Heart left ventricle (tissue), 16 donors: Measurements from ENCODE around the gene SNAPC5. TPM values are rescaled to one million over a fixed set of nuclear protein-coding genes. Genes with fewer than 3 reads are reported as not detected.
A peak's percentile ranks its signal among the peaks of the same experiment; 100 is the strongest.
"Not testable (repeated sequence)": the region's sequence is repeated elsewhere in the genome, so short reads cannot be mapped to it uniquely, and the experiment has no call there.

Experiments used
- ATAC-seq, 4 donors: fragments of 200-7000 bp; cut with Tn5 transposase; one replicate each; pipeline ENCODE4 v1.9.1; 2020 to 2022; ENCODE audit warnings: moderate library complexity in 4 of 4, mild to moderate bottlenecking in 3 of 4, moderate number of reproducible peaks in 1 of 4
- DNase-seq, 5 donors: peaks; one replicate each; pipeline ENCODE4 v3.0.0-alpha.2; 2020
- H3K27ac ChIP-seq, 12 donors: fragments of 200-600 bp; sonication (generic) in 4 of 12; one replicate each; pipeline versions ENCODE4 v1.5.0 to v1.8.0; 2016 to 2022; ENCODE audit warnings: mild to moderate bottlenecking in 2 of 12
- H3K27me3 ChIP-seq, 9 donors: fragments of 200-600 bp; sonication (generic) in 2 of 9; one replicate each; pipeline versions ENCODE4 v1.5.1 to v1.8.0; 2016 to 2022; ENCODE audit warnings: mild to moderate bottlenecking in 3 of 9
- H3K36me3 ChIP-seq, 9 donors: fragments of 200-600 bp; sonication (generic) in 2 of 9; one replicate each; pipeline versions ENCODE4 v1.5.0 to v1.8.0; 2018 to 2022; ENCODE audit warnings: mild to moderate bottlenecking in 2 of 9
- H3K4me1 ChIP-seq, 12 donors: fragments of 200-600 bp; sonication (generic) in 4 of 12; one replicate each; pipeline versions ENCODE4 v1.5.0 to v1.8.0; 2016 to 2022; ENCODE audit warnings: mild to moderate bottlenecking in 3 of 12
- H3K4me3 ChIP-seq, 12 donors: fragments of 200-600 bp; sonication (generic) in 4 of 12; one replicate each; pipeline versions ENCODE4 v1.5.0 to v1.8.0; 2017 to 2022; ENCODE audit warnings: mild to moderate bottlenecking in 9 of 12, moderate library complexity in 4 of 12
- H3K9me3 ChIP-seq, 12 donors: fragments of 200-600 bp; sonication (generic) in 4 of 12; one replicate each; pipeline versions ENCODE4 v1.5.0 to v1.8.0; 2016 to 2022; ENCODE audit warnings: mild to moderate bottlenecking in 1 of 12
- CTCF ChIP-seq, 12 donors: fragments of 200-600 bp; sonication (generic) in 4 of 12; IDR thresholded peaks; one replicate each; pipeline versions ENCODE4 v1.5.0 to v1.8.0; 2018 to 2022; ENCODE audit warnings: antibody characterized with exemption in 12 of 12, mild to moderate bottlenecking in 5 of 12
- POLR2A ChIP-seq, 2 donors: fragments of 450-650 bp; IDR thresholded peaks; one replicate each; pipeline ENCODE4 v1.6.1; 2017; ENCODE audit warnings: antibody characterized with exemption in 2 of 2, mild to moderate bottlenecking in 2 of 2, moderate library complexity in 2 of 2
- WGBS, 4 donors: extraction: QIAGEN DNeasy Blood & Tissue Kit in 2 of 4; methylation state at CpG; one replicate each; pipeline versions ENCODE4 v1.1.5 to v1.1.7; 2013 to 2018; 5-methylcytosine and 5-hydroxymethylcytosine counted together
- intact Hi-C, 10 donors: fragments of 100-400 bp; cut with DNase I; formaldehyde crosslinking; loops; one replicate each; pipeline versions ENCODE4 v1.11.1 to v1.14.2; 2022
- polyA plus RNA-seq, 2 donors: library from polyadenylated mRNA; stranded (reverse); fragments of 200-250 nt; gene quantifications; one replicate each; pipeline ENCODE4 v1.2.3, GENCODE V29; 2013
- total RNA-seq, 9 donors: library from RNA; depleted of rRNA in 2 of 9; stranded (reverse); fragments of >200 nt in 2 of 9; fragmentation: NEBNext Ultra II Directional in 3 of 9; extraction: Animal tissue kit (Norgen Biotek cat#: 25700) in 3 of 9; gene quantifications; one replicate each; pipeline versions ENCODE4 v1.1.0 to v1.2.4, GENCODE V29; 2016 to 2023
- donor health status: ischemic (EF 13 %, LVEDD 7.1; RV severe dilation, severe dysfunction).
- donor health status: healthy with polysubstance abuse.
- donor health status: DM: no; HTN: yes; CAD: no.
- donor health status: DM: no; HTN: no; CAD: no.
- donor health status: ischemic (EF 25% LVEDD 6.9; RV normal size, moderate dysfunction).
- donor health status: ischemic (EF 25% LVEDD 5.7; RV mildly dilated, moderate dysfunction).
- donor health status: healthy.
- donor health status: DM: yes; HTN: yes; CAD: no.
- donor health status: ischemic (EF 35%, LVEDD 5.7; RV mildly dilated, moderate dysfunction).
- donor health status: nonischemic (EF 11% LVEDD 7.7; RV severe dilation, severe dysfunction).
- donor health status: DM: yes; HTN: yes; CAD: no.
- donor health status: PGD.
- donor health status: ischemic (EF 29% LVEDD 5.4; RV normal size, mild dysfunction).
- donor health status: nonischemic (EF 23%, LVEDD 6.1; RV moderate dilation, normal function).

SNAPC5 gene
- total and polyA plus RNA-seq, 11 donors = 25.4 to 59.5 (median 29.6) TPM

DNA sequence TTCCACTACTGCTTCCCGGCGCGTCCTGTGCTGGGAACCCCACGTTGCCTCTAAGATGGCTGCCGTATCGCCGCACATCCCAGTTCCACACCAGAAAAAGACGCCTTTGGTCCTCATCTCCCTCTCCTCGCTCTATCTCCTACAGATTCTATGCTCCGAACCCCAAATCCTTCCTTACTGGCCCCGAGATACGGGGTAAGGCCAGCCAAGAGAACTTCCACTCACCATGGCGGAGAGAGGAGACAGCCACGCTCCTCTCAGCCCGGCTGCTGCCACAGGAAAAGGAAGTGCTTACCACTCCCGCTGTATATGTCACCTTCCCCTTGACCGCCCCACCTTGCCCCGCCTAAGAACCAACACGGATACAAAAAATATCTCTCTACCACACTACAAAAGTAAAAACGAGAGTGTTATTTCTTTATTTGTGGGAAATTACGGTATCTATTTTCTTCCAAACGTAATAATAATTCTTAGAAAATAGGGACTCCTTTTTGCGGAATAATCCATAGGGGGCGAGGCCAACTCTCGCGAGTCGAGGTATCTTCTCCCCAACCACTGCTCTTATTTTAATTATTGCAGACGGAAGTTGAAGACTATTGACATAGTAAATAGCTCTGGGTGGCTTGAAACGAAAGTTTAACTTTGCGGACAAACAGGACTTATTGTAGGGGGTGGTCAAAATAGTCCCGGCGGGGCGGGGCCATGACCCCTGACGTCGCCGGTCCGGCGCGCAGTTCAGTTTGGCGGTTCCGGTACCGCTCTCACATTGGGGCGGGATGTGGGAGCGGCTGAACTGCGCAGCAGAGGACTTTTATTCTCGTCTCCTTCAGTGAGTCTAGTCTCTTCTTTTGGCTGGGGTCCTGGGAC lies 7.2 kb upstream of the SNAPC5 start, which contains the start of the genes RPL4 and ZWILCH:
RPL4 (minus strand) TSS at position 293 of the 867 bp plus-strand sequence; CDS start at position 228, 65 bp downstream.
ZWILCH (plus strand) TSS at position 764 of the 867 bp plus-strand sequence; CDS start at position 777, 13 bp downstream.
- peak; percentile 42 to 84 for TF ChIP-seq POLR2A (IDR thresholded peaks at IDR 0.05)
- TF ChIP-seq CTCF (IDR thresholded peaks at IDR 0.05) = peak in 1 of 12 donors; percentile 16
- Histone ChIP-seq H3K36me3 (peaks cover 0 to 37% (median 34%) of the 10 kb centered on the region in 9 donors), H3K4me3 (peak within 1 kb of the TSS; percentile 47 to 96 (median 86)), H3K27me3 (no peaks in the 10 kb centered on the region), H3K27ac (peak within 1 kb of the TSS; percentile 82 to 97 (median 91)), H3K4me1 (peaks cover 7 to 42% (median 22%) of the 10 kb centered on the region in 12 donors), H3K9me3 (no peaks in the 10 kb centered on the region)
- intact Hi-C loops = loop anchor here in 2 of 10 donors (2.0 to 5.0 kb wide), 2 partner anchors 118 to 348 kb away; partner anchors contain the start of gene MAP2K1 (in 1 of the 2)
- DNase-seq (peak; percentile 82 to 88 (median 83)), ATAC-seq (peak; percentile 94 to 96 (median 94))
- WGBS, 4 donors = 0% methylated on average over 46 of the region's 46 CpGs

DNA sequence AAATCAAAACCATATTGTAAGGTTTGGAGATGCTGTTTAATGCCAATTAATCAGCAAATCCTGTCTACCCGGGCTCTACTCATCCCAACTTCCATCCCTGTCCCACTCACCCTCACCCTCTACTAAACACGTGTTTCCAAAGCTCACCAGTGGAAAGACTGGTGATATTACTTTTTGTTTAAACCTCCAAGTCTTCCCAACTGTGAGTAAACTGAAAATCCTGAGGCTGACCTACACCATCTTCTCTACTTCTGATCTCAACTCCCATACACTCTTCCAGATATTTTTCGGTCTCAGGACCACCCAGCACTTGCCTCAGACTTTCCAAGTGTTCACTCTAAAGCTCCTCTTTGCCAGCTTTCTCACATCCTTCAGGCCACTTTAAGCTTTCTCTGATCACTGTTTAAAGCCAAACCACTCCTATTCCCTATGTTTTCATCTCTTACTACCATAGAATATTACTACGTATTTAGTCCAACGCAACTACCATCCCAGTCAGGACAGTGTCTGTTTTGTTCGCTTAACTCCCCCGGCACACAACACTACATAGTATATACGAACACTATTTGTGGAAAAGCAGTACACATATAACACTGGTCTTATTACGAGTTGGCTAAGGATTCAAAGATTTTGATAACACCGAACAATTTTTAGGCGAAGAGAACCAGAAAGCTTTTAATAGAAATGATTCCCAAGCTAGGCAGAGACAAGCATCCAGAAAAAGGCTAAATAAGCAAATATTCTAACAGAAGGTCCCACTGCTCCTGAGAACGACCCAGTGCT lies 6.4 kb upstream of the SNAPC5 start:
- ATAC-seq (no peak), DNase-seq (no peak)
- no peak for TF ChIP-seq CTCF (IDR thresholded peaks at IDR 0.05)
- TF ChIP-seq POLR2A (IDR thresholded peaks at IDR 0.05) = no peak
- Histone ChIP-seq H3K9me3 (no peaks in the 10 kb centered on the region), H3K27ac (peak overlapping the region; percentile 82 to 97 (median 91)), H3K36me3 (peaks cover 0 to 45% (median 43%) of the 10 kb centered on the region in 9 donors), H3K4me1 (peaks cover 7 to 42% (median 23%) of the 10 kb centered on the region in 12 donors), H3K4me3 (peak overlapping the region; percentile 47 to 96 (median 86)), H3K27me3 (no peaks in the 10 kb centered on the region)
- intact Hi-C loops = loop anchor here in 2 of 10 donors (2.0 to 5.0 kb wide), 2 partner anchors 117 to 348 kb away; partner anchors contain the start of gene MAP2K1 (in 1 of the 2)
- WGBS, 4 donors = 0 to 1% (median 1%) methylated on average over 12 of the region's 12 CpGs

DNA sequence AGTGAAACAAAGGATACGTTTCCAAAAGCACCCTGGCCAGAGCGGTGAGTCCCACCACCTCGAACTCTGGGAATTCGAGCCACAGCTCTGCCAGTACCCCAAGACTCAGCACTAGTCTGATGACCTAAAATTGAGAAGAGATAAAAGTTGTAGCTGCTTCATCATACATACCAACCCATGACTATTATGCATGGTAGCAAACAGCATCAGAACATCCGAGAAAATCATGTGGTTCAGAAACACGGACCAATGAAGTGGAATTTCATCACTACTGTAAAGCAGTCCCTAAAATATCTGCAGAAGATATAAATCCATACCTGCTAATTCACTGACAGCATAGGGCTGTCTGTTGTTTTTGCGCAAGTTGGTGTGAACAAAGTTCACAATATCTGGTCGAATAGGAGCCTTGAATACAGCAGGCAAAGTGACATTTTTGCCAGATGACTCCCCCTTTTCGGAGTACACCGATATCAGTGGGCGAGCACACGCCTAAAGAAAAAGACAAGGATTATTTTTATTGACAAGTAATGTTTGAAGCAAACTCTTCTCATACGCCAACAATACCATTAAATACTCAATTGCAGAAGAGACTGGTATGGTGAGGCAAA lies 5.6 kb upstream of the SNAPC5 start:
- H3K9me3 ChIP-seq, ATAC-seq, H3K27me3 ChIP-seq, DNase-seq: not testable (repeated sequence)
- Histone ChIP-seq H3K4me1 (peaks cover 7 to 46% (median 26%) of the 10 kb centered on the region in 12 donors), H3K4me3 (peak overlapping the region in 11 of 12 donors; percentile 66 to 96 (median 89)), H3K36me3 (peaks cover 0 to 53% (median 51%) of the 10 kb centered on the region in 9 donors), H3K27ac (peak overlapping the region in 2 of 12 donors; percentile 91 to 97)
- 55 to 61% (median 58%) methylated on average over 13 of the region's 13 CpGs for WGBS, 4 donors
- intact Hi-C loops = loop anchor here in 1 of 10 donors (5.0 kb wide), 1 partner anchor 349 kb away; no protein-coding TSS in a partner anchor

GRCh38 chr15:66502491-66502890 lies 4.9 kb upstream of the SNAPC5 start:
- H3K9me3 ChIP-seq = no peaks in the 10 kb centered on the region
- TF ChIP-seq POLR2A (IDR thresholded peaks at IDR 0.05) = no peak
- TF ChIP-seq CTCF (IDR thresholded peaks at IDR 0.05) = no peak
- peaks cover 0 to 57% (median 53%) of the 10 kb centered on the region in 9 donors for H3K36me3 ChIP-seq
- peak overlapping the region in 1 of 12 donors; percentile 76 for H3K4me3 ChIP-seq
- DNase-seq = no peak
- intact Hi-C loops = loop anchor here in 1 of 10 donors (5.0 kb wide), 1 partner anchor 350 kb away; no protein-coding TSS in a partner anchor
- peaks cover 7 to 51% (median 30%) of the 10 kb centered on the region in 12 donors for H3K4me1 ChIP-seq
- ATAC-seq = no peak
- WGBS, 4 donors = 79 to 84% (median 83%) methylated on average over 10 of the region's 10 CpGs
- no peaks in the 10 kb centered on the region for H3K27me3 ChIP-seq
- H3K27ac ChIP-seq = no peak overlapping the region

- intact Hi-C loops = loop anchor here in 1 of 10 donors (5.0 kb wide), 1 partner anchor 352 kb away; no protein-coding TSS in a partner anchor
- H3K27me3 ChIP-seq, H3K4me3 ChIP-seq, ATAC-seq, H3K27ac ChIP-seq, DNase-seq, H3K9me3 ChIP-seq: not testable (repeated sequence)
- Histone ChIP-seq H3K36me3 (peaks cover 0 to 63% (median 60%) of the 10 kb centered on the region in 9 donors), H3K4me1 (peaks cover 11 to 56% (median 36%) of the 10 kb centered on the region in 12 donors)
- 79 to 85% (median 81%) methylated on average over 7 of the region's 7 CpGs for WGBS, 4 donors
These were observed 2.8 kb upstream of the SNAPC5 start for GRCh38 chr15:66500346-66500745.
